ENCODE results near the gene ARL6IP6.

ARL6IP6 gene

DNA sequence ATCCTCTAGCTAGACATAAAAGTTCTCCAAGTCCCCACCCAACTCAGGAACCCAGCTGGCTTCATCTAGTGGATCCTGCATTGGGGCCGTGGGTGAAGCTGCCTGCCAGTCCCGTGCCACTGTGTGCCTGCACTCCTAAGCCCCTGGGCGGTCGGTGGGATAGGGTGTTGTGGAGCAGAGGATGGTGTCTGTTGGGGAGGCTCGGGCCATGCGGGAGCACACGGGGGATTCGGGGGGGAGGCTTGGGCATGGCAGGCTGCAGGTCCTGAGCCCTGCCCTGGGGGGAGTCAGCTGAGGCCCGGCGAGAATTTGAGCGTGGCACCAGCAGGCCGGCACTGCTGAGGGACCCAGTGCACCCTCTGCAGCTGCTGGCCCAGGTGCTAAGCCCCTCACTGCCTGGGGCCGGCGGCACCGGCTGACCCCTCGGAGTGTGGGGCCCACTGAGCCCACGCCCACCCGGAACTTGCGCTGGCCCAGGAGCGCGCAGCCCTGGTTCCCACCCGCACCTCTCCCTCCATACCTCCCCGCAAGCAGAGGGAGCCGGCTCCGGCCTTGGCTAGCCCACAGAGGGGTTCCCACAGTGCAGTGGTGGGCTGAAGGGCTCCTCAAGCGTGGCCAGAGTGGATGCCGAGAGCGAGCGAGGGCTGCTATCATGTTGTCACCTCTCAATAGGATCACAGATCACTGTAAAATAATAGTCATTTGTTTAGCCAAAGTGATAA is 86.4 kb downstream of the ARL6IP6 start:
- DNase-seq (ENCODE audit: low read depth), result no peak

- no peak for DNase-seq (ENCODE audit: low read depth)
These were observed 93.5 kb downstream of the ARL6IP6 start for GRCh38 chr2:152811916-152812315.
